Glutamatergic neuron (in vitro differentiated cells): ENCODE data around the gene DLL4. TPM values are rescaled to one million over a fixed set of nuclear protein-coding genes. Genes with fewer than 3 reads are reported as not detected.
A peak's percentile ranks its signal among the peaks of the same experiment; 100 is the strongest.

Experiments used
- DNase-seq: peaks from one replicate; pipeline ENCODE4 v3.0.0; 2022
- H3K27ac Mint-ChIP-seq: one replicate; pipeline ENCODE4 v1.8.0; 2020; ENCODE audit warnings: mild to moderate bottlenecking, mixed read lengths, inconsistent platforms; ENCODE audit not compliant: unreplicated experiment
- H3K27me3 Mint-ChIP-seq: one replicate; pipeline ENCODE4 v1.8.0; 2020; ENCODE audit warnings: mild to moderate bottlenecking, moderate library complexity, mixed read lengths, inconsistent platforms; ENCODE audit not compliant: unreplicated experiment
- H3K36me3 Mint-ChIP-seq: one replicate; pipeline ENCODE4 v1.8.0; 2020; ENCODE audit warnings: mild to moderate bottlenecking, mixed read lengths, inconsistent platforms; ENCODE audit not compliant: unreplicated experiment
- H3K4me1 Mint-ChIP-seq: one replicate; pipeline ENCODE4 v1.8.0; 2020; ENCODE audit warnings: mild to moderate bottlenecking, low read depth, mixed read lengths, inconsistent platforms; ENCODE audit not compliant: unreplicated experiment
- H3K4me3 Mint-ChIP-seq: one replicate; pipeline ENCODE4 v1.8.0; 2020; ENCODE audit warnings: mild to moderate bottlenecking, mixed read lengths, inconsistent platforms; ENCODE audit not compliant: unreplicated experiment
- H3K9me3 Mint-ChIP-seq: one replicate; pipeline ENCODE4 v1.8.0; 2020; ENCODE audit warnings: mild to moderate bottlenecking, moderate library complexity, mixed read lengths, inconsistent platforms; ENCODE audit not compliant: unreplicated experiment
- total RNA-seq: library from RNA; stranded (reverse); fragmentation: NEBNext Ultra II Directional; extraction: Animal tissue kit (Norgen Biotek cat#: 25700); gene quantifications from one replicate; pipeline ENCODE4 v1.2.1, GENCODE V29; 2021; ENCODE audit not compliant: unreplicated experiment
- TF ChIP-seq, protein P1 (sequence below): fragments of 200-600 bp; sonication (generic); IDR thresholded peaks from one replicate; pipeline ENCODE4 v1.5.0; 2021; ENCODE audit not compliant: partially characterized antibody, unreplicated experiment

The DLL4 gene
- total RNA-seq, 1 donor from 2014 or later: 12.5 TPM

DNA sequence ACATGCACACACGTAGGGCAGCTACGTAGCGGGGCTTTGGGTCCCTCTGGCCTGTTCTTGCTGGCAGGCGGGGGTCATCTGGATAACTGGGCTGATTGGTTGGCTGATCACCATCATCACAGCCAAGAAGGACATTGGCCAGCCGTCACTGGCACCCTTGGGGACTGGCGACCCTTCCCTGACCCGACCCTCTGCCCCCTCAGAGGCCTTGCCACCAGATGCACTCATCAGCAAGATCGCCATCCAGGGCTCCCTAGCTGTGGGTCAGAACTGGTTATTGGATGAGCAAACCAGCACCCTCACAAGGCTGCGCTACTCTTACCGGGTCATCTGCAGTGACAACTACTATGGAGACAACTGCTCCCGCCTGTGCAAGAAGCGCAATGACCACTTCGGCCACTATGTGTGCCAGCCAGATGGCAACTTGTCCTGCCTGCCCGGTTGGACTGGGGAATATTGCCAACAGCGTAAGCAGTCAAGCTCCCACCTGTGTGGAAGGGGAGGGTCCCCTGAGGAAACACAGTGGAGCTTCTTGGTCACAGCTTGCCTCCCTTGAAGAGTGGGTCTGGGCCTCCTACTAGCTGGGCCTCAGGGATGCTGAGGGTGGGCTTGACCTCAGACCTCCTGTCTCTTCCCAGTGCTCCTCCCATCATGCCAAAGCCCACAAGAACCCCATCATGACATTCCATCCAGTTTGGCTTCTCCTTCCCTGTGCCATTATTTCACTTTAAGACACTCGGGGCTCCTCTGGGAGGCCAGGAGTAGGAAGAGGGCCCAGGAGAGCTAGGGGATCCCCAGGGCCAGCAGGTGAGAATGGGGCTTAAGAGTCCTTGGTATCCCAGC is 2.4 kb downstream of the DLL4 start:
- Mint-ChIP-seq H3K4me1 (peaks cover 27% of the 10 kb centered on the region), H3K4me3 (peak overlapping the region; percentile 96), H3K27me3 (peaks cover 19% of the 10 kb centered on the region)

GRCh38 chr15:40932156-40932555 is 3.0 kb downstream of the DLL4 start:
- TF ChIP-seq, protein P1, sequence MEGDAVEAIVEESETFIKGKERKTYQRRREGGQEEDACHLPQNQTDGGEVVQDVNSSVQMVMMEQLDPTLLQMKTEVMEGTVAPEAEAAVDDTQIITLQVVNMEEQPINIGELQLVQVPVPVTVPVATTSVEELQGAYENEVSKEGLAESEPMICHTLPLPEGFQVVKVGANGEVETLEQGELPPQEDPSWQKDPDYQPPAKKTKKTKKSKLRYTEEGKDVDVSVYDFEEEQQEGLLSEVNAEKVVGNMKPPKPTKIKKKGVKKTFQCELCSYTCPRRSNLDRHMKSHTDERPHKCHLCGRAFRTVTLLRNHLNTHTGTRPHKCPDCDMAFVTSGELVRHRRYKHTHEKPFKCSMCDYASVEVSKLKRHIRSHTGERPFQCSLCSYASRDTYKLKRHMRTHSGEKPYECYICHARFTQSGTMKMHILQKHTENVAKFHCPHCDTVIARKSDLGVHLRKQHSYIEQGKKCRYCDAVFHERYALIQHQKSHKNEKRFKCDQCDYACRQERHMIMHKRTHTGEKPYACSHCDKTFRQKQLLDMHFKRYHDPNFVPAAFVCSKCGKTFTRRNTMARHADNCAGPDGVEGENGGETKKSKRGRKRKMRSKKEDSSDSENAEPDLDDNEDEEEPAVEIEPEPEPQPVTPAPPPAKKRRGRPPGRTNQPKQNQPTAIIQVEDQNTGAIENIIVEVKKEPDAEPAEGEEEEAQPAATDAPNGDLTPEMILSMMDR: no peak
- H3K27me3 Mint-ChIP-seq: peaks cover 16% of the 10 kb centered on the region
- H3K27ac Mint-ChIP-seq: no peak overlapping the region
- peaks cover 25% of the 10 kb centered on the region for H3K4me1 Mint-ChIP-seq
- no peak for DNase-seq
- H3K9me3 Mint-ChIP-seq: peaks cover 16% of the 10 kb centered on the region
- peak overlapping the region; percentile 96 for H3K4me3 Mint-ChIP-seq
- no peaks in the 10 kb centered on the region for H3K36me3 Mint-ChIP-seq

More for the DNA sequence above, 2.4 kb downstream of the DLL4 start:
- TF ChIP-seq, protein P1: no peak
- H3K9me3 Mint-ChIP-seq: peaks cover 22% of the 10 kb centered on the region
- H3K27ac Mint-ChIP-seq: no peak overlapping the region
- H3K36me3 Mint-ChIP-seq: no peaks in the 10 kb centered on the region
- no peak for DNase-seq

DNA sequence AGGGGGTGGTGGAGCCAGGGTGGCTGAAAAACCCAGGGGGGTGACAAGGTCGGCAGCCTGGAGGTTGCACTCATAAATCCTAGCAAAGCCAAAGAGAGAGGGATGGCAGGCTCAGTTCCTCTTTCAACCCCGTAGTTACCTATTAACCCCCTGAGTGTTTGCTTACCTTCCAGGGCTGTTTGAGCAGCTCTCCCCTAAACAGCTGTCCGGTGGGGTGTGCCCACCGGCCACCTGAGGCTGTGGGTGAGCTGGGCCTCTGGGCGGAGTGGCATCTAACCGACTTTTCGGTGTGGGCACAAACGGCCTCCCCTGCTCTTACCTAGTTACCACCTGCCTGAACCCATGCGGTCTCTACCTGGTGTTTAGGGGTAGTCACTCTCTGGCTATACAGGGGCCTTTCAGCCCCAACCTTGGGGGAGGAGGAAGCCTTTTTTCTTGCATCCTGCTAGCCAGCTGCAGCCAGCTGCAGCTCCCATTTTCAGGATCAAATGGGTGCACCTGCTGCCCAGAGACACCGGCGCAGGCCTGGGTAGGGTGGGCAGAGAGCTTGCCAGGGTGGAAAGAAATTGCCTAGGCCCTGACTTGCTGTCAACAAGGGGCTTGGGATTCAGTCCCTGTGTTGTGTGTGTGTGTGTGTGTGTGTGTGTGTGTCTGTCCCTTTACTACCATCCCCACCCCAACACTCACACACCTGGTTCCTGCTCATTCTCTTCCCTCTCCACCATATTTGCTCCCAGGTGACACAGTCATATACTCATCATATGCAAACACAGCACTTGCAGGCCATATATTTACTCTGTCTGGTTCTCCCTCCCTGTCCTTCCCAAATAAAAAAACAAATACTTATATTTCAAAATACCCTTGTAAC is 3.7 kb downstream of the DLL4 start:
- no peak for DNase-seq
- no peaks in the 10 kb centered on the region for H3K36me3 Mint-ChIP-seq
- TF ChIP-seq, protein P1: no peak
- peaks cover 14% of the 10 kb centered on the region for H3K27me3 Mint-ChIP-seq
- peaks cover 26% of the 10 kb centered on the region for H3K4me1 Mint-ChIP-seq
- H3K9me3 Mint-ChIP-seq: peaks cover 13% of the 10 kb centered on the region
- H3K4me3 Mint-ChIP-seq: peak overlapping the region; percentile 96
- H3K27ac Mint-ChIP-seq: no peak overlapping the region

GRCh38 chr15:40933517-40933902 is 4.4 kb downstream of the DLL4 start:
- TF ChIP-seq, protein P1: no peak
- Mint-ChIP-seq H3K27me3 (peaks cover 14% of the 10 kb centered on the region), H3K27ac (no peak overlapping the region), H3K4me3 (peak overlapping the region; percentile 1), H3K4me1 (peaks cover 30% of the 10 kb centered on the region), H3K9me3 (peaks cover 13% of the 10 kb centered on the region), H3K36me3 (no peaks in the 10 kb centered on the region)
- no peak for DNase-seq
